Globus pallidus (tissue), 1 donor: Measurements from ENCODE around the gene TXNL4B.

Experiments used
- DNase-seq: peaks from one replicate; pipeline ENCODE4 v3.0.0-alpha.2; 2015; ENCODE audit warnings: low spot score

The TXNL4B gene

DNA sequence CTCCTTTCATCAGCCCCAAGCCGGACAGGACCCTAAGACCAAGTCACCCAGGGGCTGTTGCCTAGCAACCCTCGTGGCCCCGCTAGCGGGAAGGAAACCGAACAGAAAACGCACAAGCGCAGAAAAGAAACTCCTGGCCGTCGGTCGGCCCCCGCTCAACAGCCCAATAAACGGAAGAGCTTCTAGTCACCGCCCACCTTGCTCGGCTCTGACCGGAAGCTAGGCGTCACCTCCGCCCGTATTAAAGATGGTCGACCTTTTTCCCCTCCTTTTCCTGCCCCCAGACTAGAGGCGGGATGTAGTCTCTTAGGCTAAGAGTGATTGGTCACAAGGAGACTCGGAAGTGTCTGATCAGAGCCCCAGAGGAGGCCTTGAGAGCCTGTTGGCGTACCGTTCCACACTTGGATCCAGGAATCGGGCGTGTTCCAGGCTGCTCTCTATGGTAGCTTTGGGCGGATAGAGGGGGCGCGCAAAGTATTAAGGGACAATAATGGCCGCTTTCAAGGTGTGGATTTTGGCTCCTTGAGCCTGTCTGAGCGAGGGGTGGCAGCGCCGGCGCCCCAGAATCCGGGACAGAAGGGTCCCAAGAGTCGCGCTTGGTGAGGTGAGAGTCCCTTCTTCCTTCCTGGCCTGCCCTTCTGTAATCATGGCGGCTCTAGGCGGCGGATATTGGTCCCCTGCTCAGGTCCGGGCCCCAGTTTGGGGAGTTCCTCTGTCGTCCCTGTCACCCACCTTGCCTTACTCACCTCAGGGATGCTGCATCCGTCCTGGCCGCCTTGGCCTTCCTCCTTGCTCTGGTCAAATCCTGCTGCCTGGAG, at the start of gene TXNL4B, which contains the start of gene DHX38:
TSS of gene TXNL4B (minus strand) at position 173 of the 818 bp plus-strand sequence. CDS start 2,871 bp downstream, outside the sequence.
TSS of gene DHX38 (plus strand) at position 400 of the 818 bp plus-strand sequence. CDS start 2,311 bp downstream, outside the sequence.
- peak; percentile 100 for DNase-seq

DNA sequence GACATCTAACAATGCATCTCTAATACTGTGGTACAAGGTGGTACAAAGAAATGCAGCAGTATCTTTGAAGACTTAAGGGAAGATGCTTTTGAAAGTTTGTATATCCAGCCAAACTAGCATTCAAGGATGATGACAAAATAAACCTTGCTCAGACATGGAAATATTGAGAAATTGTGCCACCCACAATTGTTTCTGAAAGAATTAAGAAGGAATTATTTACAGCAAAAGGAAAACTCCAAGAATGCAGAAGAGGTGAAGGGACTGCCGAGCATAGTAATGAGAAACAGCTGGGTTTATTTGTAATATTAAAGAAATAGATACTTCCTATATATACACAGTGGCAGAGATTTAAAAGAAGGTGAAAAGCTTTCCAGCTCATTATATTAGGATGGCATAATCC, 49.1 kb upstream of the TXNL4B start:
- no peak for DNase-seq

DNA sequence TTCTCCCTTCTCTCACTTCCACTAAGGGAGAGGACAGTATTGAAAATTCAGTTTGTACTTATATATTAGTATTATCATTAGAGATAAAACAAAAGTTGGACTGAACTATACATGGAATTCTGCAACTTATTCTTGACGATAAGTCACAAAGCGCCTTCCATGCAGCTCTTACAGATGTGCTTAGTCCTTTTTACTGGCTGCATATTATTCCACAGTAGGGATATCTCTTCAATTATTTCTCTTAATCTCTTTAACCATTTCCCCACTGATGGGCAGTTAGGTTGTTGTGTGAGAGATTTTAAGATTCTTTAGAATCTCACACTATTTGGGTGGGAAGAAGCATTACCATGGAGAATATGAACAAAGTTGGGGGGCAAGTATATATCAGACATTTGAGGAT, 46.5 kb upstream of the TXNL4B start:
- no peak for DNase-seq

DNA sequence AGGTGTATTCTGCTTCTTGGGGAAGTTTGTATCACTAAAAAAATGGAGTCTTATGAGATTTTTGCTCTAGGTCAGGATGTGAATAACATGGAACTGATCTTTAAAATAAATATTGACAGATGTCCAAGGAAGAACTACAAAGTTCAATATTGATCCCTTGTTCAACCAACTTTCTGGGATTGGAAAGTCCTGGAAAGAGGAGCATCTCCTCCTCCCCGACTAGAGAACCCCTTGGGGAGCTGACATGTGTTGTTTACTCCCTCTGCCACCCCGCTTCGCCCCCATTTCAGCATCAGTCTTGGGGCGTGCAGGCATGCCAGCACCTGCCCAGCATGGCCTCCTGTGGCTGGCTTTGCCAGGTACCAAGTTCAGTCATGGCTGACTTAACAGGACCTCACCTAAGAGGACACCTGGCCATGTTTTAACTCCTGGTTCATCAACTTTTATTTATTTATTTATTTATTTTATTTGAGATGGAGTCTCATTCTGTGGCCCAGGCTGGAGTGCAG, 44.7 kb upstream of the TXNL4B start:
- no peak for DNase-seq

DNA sequence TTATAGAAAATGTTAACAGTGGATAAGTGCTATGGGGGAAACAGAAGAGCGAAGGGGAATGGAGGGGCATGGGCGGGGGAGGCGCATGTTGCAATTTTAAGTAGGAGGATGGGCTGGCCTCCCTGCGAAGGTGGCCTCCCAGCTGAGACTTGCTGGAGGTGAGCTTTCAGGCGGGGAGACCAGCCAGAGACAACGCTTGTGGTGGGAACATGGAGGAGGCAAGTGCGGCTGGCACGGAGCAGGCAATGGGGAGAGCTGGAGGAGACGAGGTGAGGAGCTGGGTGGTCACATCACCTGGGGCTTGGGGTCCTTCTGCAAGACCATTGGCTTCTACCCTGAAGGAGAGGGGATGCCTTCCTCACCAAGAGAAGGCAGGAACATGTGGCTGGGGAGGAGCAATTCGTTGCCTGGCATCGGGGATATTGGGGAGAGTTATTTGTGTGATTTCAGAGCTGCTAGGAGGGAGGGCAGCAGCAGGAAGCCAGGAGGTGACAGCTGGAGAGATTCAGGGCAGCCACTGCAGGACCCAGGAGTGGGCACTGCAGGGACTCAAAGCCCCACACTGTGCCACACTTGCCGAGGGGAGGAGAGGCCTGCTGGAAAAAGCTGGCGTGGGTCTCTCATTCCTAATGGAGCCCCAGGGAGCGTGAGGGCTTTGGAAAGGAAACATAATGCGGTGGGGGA, 44.1 kb upstream of the TXNL4B start:
- DNase-seq = no peak

DNA sequence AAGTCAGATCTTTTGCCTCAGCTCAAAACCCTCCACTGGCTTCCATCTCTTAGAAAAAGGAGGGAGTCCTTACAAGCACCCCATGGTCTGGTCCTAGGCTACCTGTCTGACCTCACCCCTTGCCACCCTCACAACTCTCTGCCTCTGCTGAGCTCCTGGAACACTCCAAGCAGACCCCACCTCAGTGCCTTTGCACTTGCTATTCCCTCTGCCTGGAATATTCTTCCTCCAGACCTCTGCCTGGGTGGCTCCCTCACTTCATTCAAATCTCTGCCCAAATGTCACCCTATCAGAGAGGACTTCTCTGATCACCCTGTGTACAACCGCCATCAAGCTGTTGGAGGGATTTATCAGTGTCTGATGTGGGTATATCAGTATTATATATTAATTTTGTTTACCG, 41.1 kb upstream of the TXNL4B start:
- DNase-seq = no peak

DNA sequence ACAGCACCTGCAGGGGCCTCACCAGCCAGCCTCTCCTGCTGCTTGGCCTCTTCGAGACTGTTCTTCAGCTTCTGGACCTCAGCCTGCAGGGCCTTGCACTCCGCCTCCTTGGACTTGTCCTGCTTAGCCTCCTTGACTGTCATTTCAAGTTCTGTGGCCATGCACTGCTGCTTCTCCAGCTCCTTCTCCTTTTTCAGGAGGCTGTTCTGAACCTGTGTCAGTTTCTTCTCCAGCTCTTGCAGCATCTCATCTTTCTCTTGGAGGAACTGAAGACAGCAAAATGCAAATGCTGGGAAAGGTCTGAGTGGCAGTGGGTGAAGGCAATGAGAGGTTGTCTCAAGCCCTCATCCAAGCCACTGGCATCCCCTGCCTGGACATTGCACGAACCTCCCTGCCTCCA, 39.3 kb upstream of the TXNL4B start:
- no peak for DNase-seq

DNA sequence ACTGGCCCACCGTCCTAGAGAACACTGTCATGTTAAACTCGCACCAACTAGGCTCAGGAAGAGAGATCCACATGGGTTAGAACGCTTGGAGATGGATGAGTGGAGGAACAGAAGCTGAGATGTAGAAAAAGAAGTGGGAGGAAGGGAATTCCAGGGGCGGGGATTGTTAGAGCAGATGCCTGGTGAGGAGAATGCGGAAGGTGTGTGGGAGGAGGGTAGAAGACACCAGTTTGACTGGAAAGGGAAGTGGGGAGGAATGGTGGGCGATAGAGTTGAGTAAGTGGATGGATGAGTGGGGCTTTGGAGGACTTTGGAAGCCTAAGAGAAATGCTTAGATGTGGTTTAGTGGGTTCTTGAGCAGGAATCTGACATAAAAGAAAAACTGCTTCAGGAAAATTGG, 37.6 kb upstream of the TXNL4B start:
- no peak for DNase-seq

DNA sequence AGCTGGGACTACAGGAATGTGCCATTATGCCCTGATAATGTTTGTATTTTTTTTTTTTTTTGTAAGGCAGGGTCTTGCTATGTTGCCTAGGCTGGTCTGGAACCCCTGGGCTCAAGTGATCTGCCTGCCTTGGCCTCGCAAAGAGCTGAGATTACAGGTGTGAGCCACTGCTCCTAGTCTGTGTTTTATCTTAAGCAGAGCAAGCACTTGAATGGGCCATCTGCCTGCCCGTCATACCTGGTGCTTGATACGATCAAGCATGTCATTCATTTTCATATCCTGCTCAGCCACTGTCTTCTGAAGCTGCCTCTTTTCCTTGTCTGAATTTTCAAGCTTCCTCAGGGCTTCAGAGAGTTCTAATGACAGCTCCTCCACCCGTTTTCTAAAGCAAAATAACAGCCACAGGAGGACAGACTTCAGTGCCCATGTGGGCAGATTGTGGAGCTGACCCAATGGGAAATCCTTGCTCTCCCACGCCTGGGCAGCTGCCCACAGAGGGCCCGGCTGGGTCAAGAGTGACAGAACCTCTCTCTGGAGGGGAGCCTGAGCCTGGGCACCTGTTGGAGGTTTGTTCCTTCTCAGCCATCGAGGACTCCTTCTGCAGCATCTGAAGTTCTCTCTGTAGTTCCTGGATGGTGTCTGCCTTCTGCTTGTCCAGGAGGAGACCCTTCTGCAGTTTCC, 36.7 kb upstream of the TXNL4B start:
- DNase-seq = no peak

DNA sequence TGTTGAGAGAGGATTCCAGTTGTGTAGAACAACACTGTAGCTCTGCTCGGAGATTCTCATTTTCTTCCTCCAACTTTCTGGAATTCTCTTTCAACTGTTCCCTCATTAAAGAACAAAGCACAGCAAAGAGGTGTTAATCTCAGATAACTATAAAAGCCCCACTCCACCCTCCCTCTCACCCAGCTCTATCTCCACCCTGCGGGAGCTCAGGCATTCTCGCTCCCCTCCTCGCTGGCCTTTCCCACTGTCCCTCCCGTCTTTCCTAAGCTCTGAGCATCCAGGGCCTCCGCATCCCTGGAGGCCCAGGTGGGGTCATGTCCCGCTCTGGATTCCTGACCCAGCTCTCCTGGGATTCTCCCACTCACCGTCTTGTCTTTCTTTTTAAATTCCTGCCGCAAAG, 35.3 kb upstream of the TXNL4B start:
- no peak for DNase-seq

DNA sequence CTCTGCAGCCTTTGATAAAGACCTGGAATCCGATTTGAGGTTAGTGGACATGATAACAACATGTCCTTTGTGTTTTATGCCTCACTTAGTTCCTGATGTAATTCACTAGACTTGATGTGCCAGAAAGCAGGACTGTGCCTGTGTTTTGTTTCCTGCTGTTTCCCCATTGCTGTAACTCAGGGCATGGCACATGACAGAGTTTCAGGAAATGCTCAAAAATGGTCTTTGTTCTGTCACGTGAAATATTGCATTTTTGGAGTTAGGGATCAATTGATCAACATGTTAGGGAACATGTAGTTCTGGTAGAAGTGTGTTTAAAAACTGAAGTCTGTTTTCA, 33.0 kb upstream of the TXNL4B start:
- peak; percentile 24 for DNase-seq

DNA sequence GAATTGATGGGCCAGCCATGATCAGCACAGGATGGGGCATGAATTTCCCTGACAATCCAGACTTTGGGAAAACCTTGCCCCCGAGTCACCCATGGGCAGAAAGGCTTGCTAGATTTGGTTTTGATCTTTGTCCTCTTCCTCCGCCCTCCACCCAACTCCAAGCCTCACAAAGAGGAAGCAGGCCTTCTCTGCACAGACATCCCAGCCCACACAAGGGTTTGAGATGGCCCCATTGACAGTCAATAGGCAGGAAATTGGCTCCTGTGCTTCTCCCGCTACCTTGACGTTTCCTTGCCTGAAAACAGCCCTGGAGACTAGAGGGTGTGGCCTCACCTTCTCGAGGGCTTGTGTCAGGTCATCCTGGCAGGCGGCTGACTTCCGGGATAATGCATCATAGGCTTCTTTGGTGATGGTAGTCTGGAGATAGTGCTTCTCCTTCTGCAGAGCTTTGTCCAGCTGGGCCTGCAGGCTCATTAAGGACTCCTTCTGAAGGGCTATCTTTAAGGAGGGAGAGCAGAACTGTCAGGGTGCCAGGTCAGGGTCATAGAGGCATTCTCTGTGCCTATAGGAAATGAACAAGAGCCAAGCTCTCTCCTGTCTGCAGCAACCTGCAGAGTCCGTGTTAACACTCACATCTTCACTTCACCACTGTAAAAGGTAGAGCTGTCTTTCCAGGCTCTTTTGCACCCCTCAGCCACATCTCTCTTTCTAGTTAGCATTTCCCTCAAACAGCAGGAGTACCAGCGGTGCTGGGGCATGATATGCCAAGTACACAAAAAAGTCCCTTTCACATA, 32.4 kb upstream of the TXNL4B start:
- DNase-seq = peak; percentile 4

DNA sequence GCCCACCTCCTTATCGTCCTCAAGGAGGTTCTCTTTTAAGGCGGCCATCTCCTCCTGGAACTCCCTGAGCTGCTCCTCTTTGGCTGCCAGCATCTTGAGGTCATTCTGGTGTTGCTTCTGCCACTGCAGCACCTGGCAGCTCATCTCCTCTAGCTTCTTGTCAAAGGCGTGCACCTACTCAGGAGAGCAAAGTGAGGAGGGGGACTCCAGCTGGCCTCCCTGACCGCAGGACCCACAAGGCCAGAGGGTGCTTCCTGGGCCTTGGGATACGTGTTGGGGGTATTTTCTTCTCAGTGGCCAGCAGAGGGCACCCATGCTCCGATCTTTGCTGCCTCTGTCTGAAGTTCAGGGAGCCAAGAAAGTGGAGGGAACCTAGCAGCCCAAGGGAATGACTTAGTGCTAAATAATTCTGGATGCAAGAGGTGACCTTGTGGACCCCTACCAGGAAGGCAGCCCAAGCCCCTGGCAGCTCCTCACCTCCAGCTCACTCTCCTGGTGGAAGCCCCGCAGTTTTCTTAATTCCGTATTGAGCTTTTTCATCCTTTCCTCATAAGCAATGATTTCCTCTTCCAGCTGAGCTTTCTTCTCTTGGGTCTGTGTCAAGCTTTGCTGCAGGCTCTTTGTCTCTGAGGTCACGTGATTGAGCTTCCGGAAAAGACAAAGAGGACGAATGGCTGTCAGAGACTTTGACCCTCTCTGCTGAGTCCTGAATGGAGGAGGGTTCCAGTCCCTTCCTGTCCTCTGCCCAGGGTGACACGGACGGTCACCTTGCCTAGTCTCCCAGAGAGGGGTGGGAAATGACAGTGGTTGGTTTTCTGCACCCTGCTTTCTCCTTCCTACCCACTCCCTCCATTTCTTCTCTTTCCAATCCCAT, 31.6 kb upstream of the TXNL4B start:
- DNase-seq = peak; percentile 80

DNA sequence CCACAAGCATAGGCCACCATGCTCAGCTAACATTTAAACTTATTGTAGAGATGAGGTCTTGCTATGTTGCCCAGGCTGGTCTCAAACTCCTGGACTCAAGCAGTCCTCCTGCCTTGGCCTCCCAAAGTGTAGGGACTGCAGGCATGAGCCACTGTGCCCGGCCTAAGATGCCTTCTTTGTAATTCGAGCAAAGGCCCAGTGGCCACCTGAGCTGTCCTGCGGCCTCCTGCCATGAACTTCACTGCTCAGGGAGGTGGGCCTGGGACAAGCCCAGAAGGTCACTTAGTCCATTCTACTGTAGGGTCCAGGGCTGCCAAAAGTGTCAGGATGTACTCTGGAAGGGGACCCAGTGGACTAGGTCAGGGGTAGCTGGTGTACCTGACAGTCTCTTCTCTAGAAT, 30.7 kb upstream of the TXNL4B start:
- no peak for DNase-seq

DNA sequence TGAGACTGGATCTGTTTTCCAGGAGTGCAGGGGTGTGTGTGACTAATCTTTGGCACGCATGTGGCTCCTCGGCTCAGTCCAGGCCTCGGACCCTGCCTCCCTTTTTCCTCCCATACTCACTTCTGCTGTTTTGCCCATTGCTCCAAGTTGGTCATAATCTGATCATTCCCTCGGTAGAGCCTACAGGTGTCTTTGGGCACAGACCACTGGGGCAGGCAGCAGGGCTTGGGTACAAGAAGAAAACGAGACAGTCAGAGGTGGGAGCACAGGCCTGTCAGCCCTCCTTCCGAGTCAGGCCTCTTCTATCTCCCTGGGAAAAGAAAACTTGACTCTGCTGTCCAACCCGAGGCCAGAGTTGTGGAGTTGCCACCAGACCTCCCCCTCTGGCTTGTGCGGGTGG, 30.0 kb upstream of the TXNL4B start:
- DNase-seq = no peak

DNA sequence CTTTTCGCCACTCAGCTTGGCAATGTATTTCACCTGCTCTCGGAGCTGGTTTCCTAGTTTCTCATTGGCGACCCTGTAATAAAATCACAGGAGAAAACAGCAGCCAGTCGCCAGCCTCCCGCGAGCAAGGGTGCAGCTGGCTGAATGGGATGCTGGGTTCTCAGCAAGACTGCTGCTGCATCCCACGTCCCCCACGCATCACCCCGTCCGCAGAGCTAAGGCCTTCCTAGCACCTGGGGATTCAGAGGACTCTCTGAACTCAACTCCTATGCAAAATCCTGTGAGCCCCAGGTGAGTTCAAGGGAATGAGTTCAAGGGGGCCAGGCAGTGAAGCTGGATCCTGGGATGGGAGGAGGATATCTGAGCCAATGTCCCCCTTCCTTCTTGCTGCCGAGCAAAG, 29.5 kb upstream of the TXNL4B start:
- no peak for DNase-seq

DNA sequence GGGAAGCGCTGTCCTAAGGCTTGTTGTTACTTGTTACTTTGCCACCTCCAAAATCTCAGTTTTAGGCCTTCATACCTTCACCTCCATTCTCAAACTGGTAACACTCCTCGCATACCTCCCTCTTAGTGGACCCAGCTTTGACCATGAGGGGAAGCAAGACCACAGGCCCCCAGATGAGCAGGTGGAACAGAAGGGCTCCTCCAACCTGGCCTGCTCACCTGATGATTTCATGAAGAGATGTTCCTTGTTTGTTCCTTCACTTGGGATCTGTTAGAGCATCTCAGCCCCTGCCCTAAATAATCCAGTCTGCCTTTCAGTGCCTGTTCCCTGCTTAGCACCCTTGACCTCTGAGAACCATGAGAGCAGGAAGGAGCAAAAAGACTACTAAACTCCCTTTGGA, 28.9 kb upstream of the TXNL4B start:
- no peak for DNase-seq

DNA sequence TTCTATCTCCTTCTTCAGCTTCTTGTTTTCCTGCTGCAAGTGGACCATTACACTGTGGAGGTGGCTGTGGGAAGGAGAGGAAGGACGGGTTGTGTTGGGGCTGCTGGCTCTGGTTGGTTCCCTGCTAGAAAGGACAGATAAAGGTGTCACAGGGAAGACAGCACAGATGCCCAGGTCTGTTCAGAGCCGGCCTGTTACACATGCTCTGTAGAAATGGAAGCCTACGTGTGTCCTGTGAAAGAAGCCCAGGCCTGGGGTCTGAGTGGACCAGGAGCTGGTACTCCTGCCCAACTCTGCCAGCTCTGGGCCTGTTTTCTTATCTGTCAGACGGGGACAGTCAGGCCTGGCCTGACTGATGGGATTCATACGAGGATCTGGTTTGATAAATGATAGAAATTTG, 26.6 kb upstream of the TXNL4B start:
- no peak for DNase-seq

DNA sequence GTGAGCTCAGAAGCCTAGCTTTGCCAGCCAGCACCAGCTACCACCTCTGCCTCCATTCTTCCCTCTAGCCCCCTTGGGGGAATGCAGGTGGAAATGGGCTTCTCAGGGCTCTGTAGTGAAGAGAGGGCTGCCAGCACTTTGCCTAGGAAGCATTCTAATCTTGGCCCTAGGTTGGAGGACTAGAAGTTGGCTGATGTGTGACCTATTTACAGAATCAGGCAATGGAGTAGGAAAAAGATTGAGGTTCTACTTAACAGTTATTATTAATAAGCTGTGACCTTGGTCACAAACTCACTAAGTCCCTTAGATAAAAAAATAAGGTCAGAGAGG, 20.2 kb upstream of the TXNL4B start:
- no peak for DNase-seq

DNA sequence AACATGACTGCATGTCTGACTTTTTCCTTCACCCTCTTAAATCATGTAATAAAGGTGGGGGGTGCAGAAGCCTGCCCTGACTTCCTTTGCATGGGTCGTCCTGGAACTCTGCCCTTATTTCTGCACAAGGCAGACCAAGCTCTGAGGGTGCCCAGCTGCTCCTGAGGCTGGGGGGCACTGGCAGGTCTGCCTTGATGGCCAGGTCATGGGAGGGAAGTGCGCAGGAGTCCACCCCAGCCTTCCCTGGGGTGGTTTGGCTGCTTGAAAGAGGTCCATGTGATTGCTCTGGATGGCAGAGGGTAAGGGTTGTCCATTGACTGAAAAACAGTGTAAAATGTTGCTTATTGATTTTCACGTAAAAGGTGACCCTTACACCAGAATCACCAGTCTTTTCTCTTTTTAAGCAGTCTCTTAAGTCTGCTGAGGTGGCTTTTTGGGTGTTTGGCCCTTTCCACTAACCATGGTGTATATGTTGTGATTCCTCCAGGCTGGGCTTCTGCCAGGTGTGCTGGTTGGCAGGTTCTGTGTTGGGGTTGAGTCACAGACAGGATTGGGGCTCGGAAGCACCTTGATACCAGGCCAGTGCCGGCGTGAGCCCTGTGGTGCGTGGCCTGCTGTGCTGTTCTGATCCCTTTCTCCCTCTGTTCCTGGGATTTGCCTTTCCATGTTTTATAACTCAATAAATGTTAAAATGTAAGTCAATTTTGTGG, 19.6 kb upstream of the TXNL4B start:
- DNase-seq = no peak

DNA sequence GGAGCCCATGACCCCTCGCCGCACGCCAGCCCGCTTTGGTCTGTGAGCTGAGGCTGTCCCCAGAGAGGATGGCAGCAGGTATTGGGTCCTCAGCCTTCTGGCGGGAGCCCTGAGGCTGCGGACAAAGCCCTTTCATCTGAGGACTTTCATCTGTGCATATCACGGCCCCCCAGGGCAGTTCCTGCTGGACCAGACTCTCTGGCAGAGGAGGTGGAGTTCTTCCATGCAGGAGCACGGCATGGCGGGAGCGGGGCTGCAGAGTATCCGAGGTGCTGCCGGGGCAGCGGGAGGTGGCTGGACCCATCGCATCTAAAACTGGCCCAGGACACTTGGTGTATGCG, 19.0 kb upstream of the TXNL4B start:
- DNase-seq = no peak
